Measurements from ENCODE around the gene NHEJ1. TPM values are rescaled to one million over a fixed set of nuclear protein-coding genes. Genes with fewer than 3 reads are reported as not detected.

NHEJ1 gene
- total and polyA plus RNA-seq, 2 donors (not counting 3 experiments of a cell fraction or from before 2014, with no cell fraction given) = 12.8 to 12.9 TPM

- Histone ChIP-seq H2AFZ (ENCODE audit: low read depth, low read length) (no peak overlapping the region), H3K4me2 (ENCODE audit: insufficient read depth, low read length) (no peak overlapping the region), H3K79me2 (ENCODE audit: control insufficient read depth, insufficient read depth, low read length) (no peaks in the 10 kb centered on the region), H3K36me3 (ENCODE audit: control insufficient read depth in 2 of 2, extremely low read depth in 1 of 2, insufficient read depth in 2 of 2, low read length in 2 of 2) (peaks cover 0 to 9% of the 10 kb centered on the region in 2 experiments), H3K9me1 (replicated peaks; ENCODE audit: control insufficient read depth, extremely low read depth, insufficient read depth, low read length) (no peaks in the 10 kb centered on the region), H3K9me3 (replicated peaks; ENCODE audit: control insufficient read depth, insufficient read depth, low read length) (no peaks in the 10 kb centered on the region), H3K4me1 (ENCODE audit: control insufficient read depth, extremely low read depth, insufficient read depth, low read length) (no peaks in the 10 kb centered on the region), H3K27me3 (ENCODE audit: control insufficient read depth in 2 of 2, insufficient read depth in 2 of 2, low read length in 2 of 2) (no peaks in the 10 kb centered on the region), H3K27ac (ENCODE audit: insufficient read depth, low read depth, low read length) (no peak overlapping the region), H4K20me1 (replicated peaks; ENCODE audit: control insufficient read depth, extremely low read depth, insufficient read depth, low read length) (no peaks in the 10 kb centered on the region), H3K4me3 (replicated peaks in 1 of 3; ENCODE audit: insufficient read depth in 1 of 3, low read depth in 1 of 3, low read length in 3 of 3) (no peak overlapping the region), H3K9ac (replicated peaks; ENCODE audit: extremely low read depth, insufficient read depth, low read length) (no peak overlapping the region)
- TF ChIP-seq MAX (IDR thresholded peaks at IDR 0.05; ENCODE audit: insufficient read depth, insufficient read length) (no peak), FOS (IDR thresholded peaks at IDR 0.05; ENCODE audit: borderline replicate concordance, insufficient read depth, low read length) (no peak)
- intact Hi-C loops (cut with micrococcal nuclease) (no loop called here), dilution Hi-C loops (cut with MboI; ENCODE audit: extremely low pct_ligation_motif_present, low sequenced_read_pairs) (no loop called here)
- FAIRE-seq (no peak), DNase-seq (ENCODE audit: low read depth, low spot score) (no peak)
- POLR2A ChIA-PET = no interaction called here
- BruUV-seq (replicated peaks) = no TSS peak
- CTCF ChIA-PET = interaction anchor here (1.6 to 3.1 kb wide), 2 partner anchors 25 to 41 kb away, joined by 5 to 18 read pairs; no protein-coding TSS in a partner anchor
Measured at GRCh38 chr2:219078951-219079350, 81.7 kb downstream of the NHEJ1 start.

- Histone ChIP-seq H3K4me2 (ENCODE audit: insufficient read depth, low read length) (no peak overlapping the region), H3K9me1 (replicated peaks; ENCODE audit: control insufficient read depth, extremely low read depth, insufficient read depth, low read length) (no peaks in the 10 kb centered on the region), H4K20me1 (replicated peaks; ENCODE audit: control insufficient read depth, extremely low read depth, insufficient read depth, low read length) (no peaks in the 10 kb centered on the region), H2AFZ (ENCODE audit: low read depth, low read length) (no peak overlapping the region), H3K9ac (replicated peaks; ENCODE audit: extremely low read depth, insufficient read depth, low read length) (no peak overlapping the region), H3K4me3 (replicated peaks in 1 of 3; ENCODE audit: insufficient read depth in 1 of 3, low read depth in 1 of 3, low read length in 3 of 3) (no peak overlapping the region), H3K9me3 (replicated peaks; ENCODE audit: control insufficient read depth, insufficient read depth, low read length) (no peaks in the 10 kb centered on the region), H3K4me1 (ENCODE audit: control insufficient read depth, extremely low read depth, insufficient read depth, low read length) (no peaks in the 10 kb centered on the region), H3K27ac (ENCODE audit: insufficient read depth, low read depth, low read length) (no peak overlapping the region), H3K36me3 (ENCODE audit: control insufficient read depth in 2 of 2, extremely low read depth in 1 of 2, insufficient read depth in 2 of 2, low read length in 2 of 2) (peaks cover 0 to 9% of the 10 kb centered on the region in 2 experiments), H3K27me3 (ENCODE audit: control insufficient read depth in 2 of 2, insufficient read depth in 2 of 2, low read length in 2 of 2) (no peaks in the 10 kb centered on the region), H3K79me2 (ENCODE audit: control insufficient read depth, insufficient read depth, low read length) (no peaks in the 10 kb centered on the region)
- ChIA-PET POLR2A (no interaction called here), CTCF (interaction anchor here (1.6 to 3.1 kb wide), 2 partner anchors 26 to 42 kb away, joined by 5 to 18 read pairs; no protein-coding TSS in a partner anchor)
- dilution Hi-C loops (cut with MboI; ENCODE audit: extremely low pct_ligation_motif_present, low sequenced_read_pairs) = no loop called here
- TF ChIP-seq CTCF (IDR thresholded peaks at IDR 0.05; ENCODE audit: extremely low read depth in 1 of 2, insufficient read depth in 1 of 2, low read depth in 1 of 2, low read length in 2 of 2) (peak in 1 of 2 donors; percentile 3), GATA2 (IDR thresholded peaks at IDR 0.05; ENCODE audit: insufficient read depth, insufficient read length, low read depth, low read length) (no peak)
- BruUV-seq (replicated peaks) = no TSS peak
- intact Hi-C loops (cut with micrococcal nuclease) = no loop called here
- DNase-seq (ENCODE audit: low read depth, low spot score) (no peak), FAIRE-seq (no peak)
Measured at GRCh38 chr2:219078126-219078525, 82.5 kb downstream of the NHEJ1 start.
